Measurements from ENCODE around the gene CCSER2. TPM values are rescaled to one million over a fixed set of nuclear protein-coding genes. Genes with fewer than 3 reads are reported as not detected.
A peak's percentile ranks its signal among the peaks of the same experiment; 100 is the strongest.

The CCSER2 gene
- total RNA-seq, 3 donors from 2014 or later: 30.2 to 118 (median 48.3) TPM

DNA sequence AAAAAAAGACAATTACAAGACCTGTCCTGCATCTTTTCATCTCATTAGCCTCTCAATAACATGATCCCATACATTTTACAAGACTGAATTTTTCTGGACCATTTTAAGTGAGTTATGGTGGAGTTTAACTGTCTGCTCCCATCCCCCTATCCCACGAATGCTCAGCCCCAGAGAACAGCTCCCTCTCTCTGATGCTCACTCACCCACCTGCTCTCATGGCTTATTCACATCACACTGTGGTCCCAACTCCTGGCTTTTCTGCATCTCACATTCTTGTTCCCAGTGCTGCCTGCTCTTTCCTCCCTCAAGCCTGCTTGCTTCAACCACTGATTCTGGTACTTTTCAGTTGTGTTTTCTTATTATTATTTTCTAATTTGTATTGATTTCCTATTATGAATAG is 20.4 kb upstream of the CCSER2 start:
- TF ChIP-seq, protein P1, sequence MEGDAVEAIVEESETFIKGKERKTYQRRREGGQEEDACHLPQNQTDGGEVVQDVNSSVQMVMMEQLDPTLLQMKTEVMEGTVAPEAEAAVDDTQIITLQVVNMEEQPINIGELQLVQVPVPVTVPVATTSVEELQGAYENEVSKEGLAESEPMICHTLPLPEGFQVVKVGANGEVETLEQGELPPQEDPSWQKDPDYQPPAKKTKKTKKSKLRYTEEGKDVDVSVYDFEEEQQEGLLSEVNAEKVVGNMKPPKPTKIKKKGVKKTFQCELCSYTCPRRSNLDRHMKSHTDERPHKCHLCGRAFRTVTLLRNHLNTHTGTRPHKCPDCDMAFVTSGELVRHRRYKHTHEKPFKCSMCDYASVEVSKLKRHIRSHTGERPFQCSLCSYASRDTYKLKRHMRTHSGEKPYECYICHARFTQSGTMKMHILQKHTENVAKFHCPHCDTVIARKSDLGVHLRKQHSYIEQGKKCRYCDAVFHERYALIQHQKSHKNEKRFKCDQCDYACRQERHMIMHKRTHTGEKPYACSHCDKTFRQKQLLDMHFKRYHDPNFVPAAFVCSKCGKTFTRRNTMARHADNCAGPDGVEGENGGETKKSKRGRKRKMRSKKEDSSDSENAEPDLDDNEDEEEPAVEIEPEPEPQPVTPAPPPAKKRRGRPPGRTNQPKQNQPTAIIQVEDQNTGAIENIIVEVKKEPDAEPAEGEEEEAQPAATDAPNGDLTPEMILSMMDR (IDR thresholded peaks at IDR 0.05): no peak
- Histone ChIP-seq H3K9me3 (no peaks in the 10 kb centered on the region), H3K4me1 (ENCODE audit: low read depth) (no peaks in the 10 kb centered on the region), H3K4me3 (no peak overlapping the region), H3K36me3 (ENCODE audit: low read depth) (no peaks in the 10 kb centered on the region)
- intact Hi-C loops (cut with DNase I, micrococcal nuclease): no loop called here
- DNase-seq (no peak), ATAC-seq (no peak)

DNA sequence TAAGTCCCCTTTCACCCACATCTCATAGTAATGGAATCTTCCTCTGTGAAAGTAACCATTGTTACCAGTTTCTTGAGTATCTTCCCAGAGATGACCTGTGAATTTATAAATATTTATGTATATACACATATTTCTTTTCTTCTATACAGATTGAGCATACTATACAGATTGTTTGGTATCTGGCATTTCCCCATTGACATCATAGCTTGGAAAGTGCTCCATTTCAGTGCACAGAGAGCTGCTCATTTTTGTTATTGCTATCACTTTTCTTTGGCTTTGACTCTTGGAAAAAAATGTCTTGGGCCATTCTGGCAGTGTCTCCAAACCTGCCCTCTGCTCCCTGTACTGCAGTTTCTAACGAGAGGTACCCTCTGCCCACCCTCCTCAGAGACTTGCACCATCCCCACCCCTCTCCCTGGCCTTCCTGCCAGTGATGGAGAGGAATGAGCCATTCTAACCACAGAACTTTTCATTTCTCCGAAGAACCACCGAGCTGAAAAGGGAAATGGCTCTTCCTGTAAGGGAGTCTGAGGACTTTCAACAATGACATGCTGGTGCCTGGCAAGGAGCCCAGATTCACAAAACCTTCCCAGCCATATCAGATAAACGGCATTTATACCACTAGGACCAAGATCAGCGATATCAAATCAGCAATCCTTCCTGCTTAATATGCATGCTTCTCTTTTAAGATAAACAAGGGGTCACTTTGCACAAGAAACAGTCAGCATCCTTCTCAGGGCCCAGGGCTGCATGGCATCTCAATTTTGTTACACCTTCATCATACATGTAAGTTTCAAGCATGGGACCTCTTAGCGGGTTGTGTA is 19.7 kb upstream of the CCSER2 start:
- Histone ChIP-seq H3K4me3 (no peak overlapping the region), H3K4me1 (ENCODE audit: low read depth) (no peaks in the 10 kb centered on the region), H3K9me3 (no peaks in the 10 kb centered on the region), H3K36me3 (ENCODE audit: low read depth) (no peaks in the 10 kb centered on the region)
- intact Hi-C loops (cut with DNase I, micrococcal nuclease): no loop called here
- ATAC-seq (peak; percentile 59), DNase-seq (peak in 2 of 3 donors; percentile 59 to 73)
- TF ChIP-seq, protein P1 (IDR thresholded peaks at IDR 0.05): no peak

DNA sequence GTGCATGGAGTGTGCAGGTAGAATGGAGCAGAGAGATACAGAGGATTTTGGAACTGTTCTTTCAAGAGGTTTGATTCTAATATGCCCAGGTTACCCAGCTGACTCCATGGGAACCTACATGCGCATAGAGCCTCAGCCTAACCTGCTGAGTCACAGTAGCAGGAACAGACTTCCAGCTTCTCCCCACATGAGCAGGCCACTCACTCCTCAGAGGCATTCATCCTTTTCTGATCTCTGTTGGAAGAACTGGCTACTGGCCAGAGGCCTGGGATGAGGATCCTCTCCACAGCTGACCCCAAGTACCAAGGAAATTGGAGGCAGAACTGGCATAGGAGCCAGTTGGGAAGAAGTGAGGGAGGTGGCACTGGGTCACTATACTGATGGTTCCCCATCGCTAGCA is 17.9 kb upstream of the CCSER2 start:
- Histone ChIP-seq H3K4me3 (no peak overlapping the region), H3K36me3 (ENCODE audit: low read depth) (no peaks in the 10 kb centered on the region), H3K9me3 (no peaks in the 10 kb centered on the region), H3K4me1 (ENCODE audit: low read depth) (no peaks in the 10 kb centered on the region)
- no peak for ATAC-seq
- DNase-seq: no peak
- TF ChIP-seq, protein P1 (IDR thresholded peaks at IDR 0.05): no peak
- intact Hi-C loops (cut with DNase I, micrococcal nuclease): no loop called here

DNA sequence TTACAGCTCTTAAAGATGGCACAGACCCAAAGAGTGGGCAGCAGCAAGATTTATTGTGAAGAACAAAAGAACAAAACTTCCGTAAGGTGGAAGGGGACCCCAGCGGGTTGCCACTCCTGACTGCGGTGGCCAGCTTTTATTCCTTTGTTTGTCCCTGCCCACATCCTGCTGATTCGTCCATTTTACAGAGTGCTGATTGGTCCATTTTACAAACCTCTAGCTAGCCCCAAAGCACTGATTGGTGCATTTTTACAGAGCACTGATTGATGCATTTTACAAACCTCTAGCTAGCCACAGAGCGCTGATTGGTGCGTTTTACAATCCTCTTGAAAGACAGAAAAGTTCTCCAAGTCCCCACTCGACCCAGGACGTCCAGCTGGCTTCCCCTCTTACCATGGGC is 16.8 kb upstream of the CCSER2 start:
- TF ChIP-seq, protein P1 (IDR thresholded peaks at IDR 0.05): no peak
- Histone ChIP-seq H3K36me3 (ENCODE audit: low read depth) (no peaks in the 10 kb centered on the region), H3K4me3 (no peak overlapping the region), H3K9me3 (no peaks in the 10 kb centered on the region), H3K4me1 (ENCODE audit: low read depth) (no peaks in the 10 kb centered on the region)
- DNase-seq (no peak), ATAC-seq (no peak)
- intact Hi-C loops (cut with DNase I, micrococcal nuclease): no loop called here

DNA sequence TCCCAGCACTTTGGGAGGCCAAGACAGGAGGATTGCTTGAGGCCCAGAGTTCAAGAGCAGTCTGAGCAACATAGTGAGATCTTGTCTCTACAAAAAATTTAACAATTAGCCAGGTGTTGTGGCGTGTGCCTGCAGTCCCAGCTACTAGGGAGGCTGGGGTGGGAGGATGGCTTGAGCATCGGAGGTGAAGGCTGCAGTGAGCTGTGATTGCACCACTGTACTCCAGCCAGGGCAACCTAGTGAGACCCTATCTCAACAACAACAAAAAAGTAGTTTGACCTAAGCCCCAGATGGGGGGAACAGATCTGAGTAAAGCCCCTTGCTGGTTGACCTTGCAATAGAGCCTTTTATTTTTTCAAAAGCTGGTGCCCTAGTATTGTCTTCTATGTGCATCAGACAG is 15.6 kb upstream of the CCSER2 start:
- no peak overlapping the region for H3K4me3 ChIP-seq
- TF ChIP-seq, protein P1 (IDR thresholded peaks at IDR 0.05): no peak
- ATAC-seq: no peak

More for the DNA sequence above, 15.6 kb upstream of the CCSER2 start:
- intact Hi-C loops (cut with DNase I, micrococcal nuclease): no loop called here
- H3K36me3 ChIP-seq (ENCODE audit: low read depth): no peaks in the 10 kb centered on the region
- DNase-seq: no peak
- H3K9me3 ChIP-seq: no peaks in the 10 kb centered on the region
- no peaks in the 10 kb centered on the region for H3K4me1 ChIP-seq (ENCODE audit: low read depth)

Data from mucosa of descending colon (tissue), 3 donors.